Measurements from ENCODE around the gene TTC21A.

DNA sequence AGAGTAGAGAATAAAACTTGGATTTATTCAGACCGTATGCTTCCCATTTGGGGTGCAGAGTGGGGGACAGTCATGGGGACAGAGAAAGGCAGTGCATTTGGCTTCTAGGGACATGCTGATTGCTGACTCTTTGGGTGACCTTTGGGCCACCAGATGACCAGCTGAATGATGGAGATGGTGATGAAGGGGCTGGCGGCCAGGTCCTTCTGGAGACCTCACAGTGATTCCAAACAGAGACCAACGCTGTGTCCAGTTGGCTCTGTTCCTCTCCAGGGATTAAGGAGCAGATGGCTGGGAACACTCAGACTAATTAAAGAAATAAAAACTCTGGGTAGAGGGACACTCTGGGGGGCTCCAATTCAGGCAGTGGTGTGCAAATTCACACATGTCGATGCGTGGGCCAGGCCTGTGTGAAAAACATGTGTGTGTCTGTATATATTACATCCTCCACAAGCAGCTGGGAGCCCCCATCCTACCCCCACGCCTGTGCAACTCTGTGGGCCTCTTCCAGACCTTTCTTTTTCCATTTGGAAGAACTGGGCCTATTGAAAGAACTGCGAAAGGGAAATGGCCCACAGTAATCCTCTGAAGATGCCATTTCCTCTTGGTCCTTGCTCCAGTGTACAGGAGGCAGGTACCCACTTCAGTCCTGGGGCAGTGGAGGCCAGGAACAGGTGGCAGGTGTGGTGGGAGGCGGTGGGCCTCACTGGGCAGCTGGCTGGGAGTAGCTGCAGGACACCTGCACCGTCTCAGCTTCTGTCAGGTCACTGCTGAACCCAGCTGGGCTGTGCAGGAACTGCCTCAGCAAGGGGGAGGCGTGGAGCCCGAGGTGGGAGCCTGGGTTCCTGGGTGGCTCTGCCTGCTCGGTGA, 76.0 kb downstream of the TTC21A start:
- TF ChIP-seq AKAP8 (CRISPR knock-in tag; IDR thresholded peaks at IDR 0.05) = no peak
- no peak for TF ChIP-seq ZNF782 (CRISPR knock-in tag; IDR thresholded peaks at IDR 0.05; ENCODE audit: borderline replicate concordance)
- no peak for TF ChIP-seq HOXA9 (CRISPR knock-in tag; IDR thresholded peaks at IDR 0.05; ENCODE audit: borderline replicate concordance)
- no peak for TF ChIP-seq SMC3 (IDR thresholded peaks at IDR 0.05; ENCODE audit: low read length)
- no peak for TF ChIP-seq RXRA (CRISPR knock-in tag; IDR thresholded peaks at IDR 0.05)
- TF ChIP-seq, protein P1, sequence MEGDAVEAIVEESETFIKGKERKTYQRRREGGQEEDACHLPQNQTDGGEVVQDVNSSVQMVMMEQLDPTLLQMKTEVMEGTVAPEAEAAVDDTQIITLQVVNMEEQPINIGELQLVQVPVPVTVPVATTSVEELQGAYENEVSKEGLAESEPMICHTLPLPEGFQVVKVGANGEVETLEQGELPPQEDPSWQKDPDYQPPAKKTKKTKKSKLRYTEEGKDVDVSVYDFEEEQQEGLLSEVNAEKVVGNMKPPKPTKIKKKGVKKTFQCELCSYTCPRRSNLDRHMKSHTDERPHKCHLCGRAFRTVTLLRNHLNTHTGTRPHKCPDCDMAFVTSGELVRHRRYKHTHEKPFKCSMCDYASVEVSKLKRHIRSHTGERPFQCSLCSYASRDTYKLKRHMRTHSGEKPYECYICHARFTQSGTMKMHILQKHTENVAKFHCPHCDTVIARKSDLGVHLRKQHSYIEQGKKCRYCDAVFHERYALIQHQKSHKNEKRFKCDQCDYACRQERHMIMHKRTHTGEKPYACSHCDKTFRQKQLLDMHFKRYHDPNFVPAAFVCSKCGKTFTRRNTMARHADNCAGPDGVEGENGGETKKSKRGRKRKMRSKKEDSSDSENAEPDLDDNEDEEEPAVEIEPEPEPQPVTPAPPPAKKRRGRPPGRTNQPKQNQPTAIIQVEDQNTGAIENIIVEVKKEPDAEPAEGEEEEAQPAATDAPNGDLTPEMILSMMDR (CRISPR knock-in tag; IDR thresholded peaks at IDR 0.05) = peak; percentile 52
- TF ChIP-seq ZBTB7A (CRISPR knock-in tag; IDR thresholded peaks at IDR 0.05) = no peak

Data from HepG2 (cell line).